ENCODE results near the gene GRIK3.

DNA sequence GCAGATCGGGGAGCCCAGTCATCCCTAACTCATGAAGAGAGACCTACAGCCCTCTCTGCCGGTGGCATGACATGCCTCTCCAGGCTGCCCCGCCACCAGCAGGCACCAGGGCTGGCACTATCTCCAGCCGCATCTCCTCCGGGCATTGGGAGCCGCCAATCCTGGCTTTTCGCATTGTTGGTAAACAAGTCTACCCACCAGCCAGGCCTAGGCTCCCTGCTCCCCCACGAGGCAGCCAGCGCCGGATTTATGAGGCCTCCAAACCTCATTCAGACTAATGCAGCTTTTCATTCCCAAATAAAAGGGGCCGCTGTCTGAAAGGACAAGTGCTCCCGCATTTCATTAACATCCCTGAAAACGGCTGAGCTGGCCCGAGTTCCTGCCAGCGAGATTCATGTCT is 3.4 kb upstream of the GRIK3 start:
- TF ChIP-seq, protein P1, sequence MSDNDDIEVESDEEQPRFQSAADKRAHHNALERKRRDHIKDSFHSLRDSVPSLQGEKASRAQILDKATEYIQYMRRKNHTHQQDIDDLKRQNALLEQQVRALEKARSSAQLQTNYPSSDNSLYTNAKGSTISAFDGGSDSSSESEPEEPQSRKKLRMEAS (IDR thresholded peaks at IDR 0.05), result no peak
- TF ChIP-seq, protein P2, sequence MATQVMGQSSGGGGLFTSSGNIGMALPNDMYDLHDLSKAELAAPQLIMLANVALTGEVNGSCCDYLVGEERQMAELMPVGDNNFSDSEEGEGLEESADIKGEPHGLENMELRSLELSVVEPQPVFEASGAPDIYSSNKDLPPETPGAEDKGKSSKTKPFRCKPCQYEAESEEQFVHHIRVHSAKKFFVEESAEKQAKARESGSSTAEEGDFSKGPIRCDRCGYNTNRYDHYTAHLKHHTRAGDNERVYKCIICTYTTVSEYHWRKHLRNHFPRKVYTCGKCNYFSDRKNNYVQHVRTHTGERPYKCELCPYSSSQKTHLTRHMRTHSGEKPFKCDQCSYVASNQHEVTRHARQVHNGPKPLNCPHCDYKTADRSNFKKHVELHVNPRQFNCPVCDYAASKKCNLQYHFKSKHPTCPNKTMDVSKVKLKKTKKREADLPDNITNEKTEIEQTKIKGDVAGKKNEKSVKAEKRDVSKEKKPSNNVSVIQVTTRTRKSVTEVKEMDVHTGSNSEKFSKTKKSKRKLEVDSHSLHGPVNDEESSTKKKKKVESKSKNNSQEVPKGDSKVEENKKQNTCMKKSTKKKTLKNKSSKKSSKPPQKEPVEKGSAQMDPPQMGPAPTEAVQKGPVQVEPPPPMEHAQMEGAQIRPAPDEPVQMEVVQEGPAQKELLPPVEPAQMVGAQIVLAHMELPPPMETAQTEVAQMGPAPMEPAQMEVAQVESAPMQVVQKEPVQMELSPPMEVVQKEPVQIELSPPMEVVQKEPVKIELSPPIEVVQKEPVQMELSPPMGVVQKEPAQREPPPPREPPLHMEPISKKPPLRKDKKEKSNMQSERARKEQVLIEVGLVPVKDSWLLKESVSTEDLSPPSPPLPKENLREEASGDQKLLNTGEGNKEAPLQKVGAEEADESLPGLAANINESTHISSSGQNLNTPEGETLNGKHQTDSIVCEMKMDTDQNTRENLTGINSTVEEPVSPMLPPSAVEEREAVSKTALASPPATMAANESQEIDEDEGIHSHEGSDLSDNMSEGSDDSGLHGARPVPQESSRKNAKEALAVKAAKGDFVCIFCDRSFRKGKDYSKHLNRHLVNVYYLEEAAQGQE (IDR thresholded peaks at IDR 0.05; ENCODE audit: low read depth), result no peak
- TF ChIP-seq TCF12 (IDR thresholded peaks at IDR 0.05; ENCODE audit: low read depth), result no peak
- TF ChIP-seq RAD21 (IDR thresholded peaks at IDR 0.05; ENCODE audit: low read depth), result no peak
- TF ChIP-seq EP300 (IDR thresholded peaks at IDR 0.05; ENCODE audit: borderline replicate concordance), result no peak
- no peak for TF ChIP-seq TAF1 (IDR thresholded peaks at IDR 0.05; ENCODE audit: low read depth)
